Fibroblast of peridontal ligament (primary cell): Measurements from ENCODE around the gene EFNA5.

Experiments
- DNase-seq: peaks from one replicate; pipeline ENCODE4 v3.0.0-alpha.2; 2010; ENCODE audit errors: extremely low read depth

The EFNA5 gene

GRCh38 chr5:107673039-107673367 lies 2.3 kb upstream of the EFNA5 start:
- DNase-seq = peak; percentile 48

- DNase-seq = peak; percentile 96
These were observed 1.7 kb upstream of the EFNA5 start for GRCh38 chr5:107672211-107673038.

GRCh38 chr5:107671742-107672210 lies 1.0 kb upstream of the EFNA5 start:
- DNase-seq = peak; percentile 77

DNA sequence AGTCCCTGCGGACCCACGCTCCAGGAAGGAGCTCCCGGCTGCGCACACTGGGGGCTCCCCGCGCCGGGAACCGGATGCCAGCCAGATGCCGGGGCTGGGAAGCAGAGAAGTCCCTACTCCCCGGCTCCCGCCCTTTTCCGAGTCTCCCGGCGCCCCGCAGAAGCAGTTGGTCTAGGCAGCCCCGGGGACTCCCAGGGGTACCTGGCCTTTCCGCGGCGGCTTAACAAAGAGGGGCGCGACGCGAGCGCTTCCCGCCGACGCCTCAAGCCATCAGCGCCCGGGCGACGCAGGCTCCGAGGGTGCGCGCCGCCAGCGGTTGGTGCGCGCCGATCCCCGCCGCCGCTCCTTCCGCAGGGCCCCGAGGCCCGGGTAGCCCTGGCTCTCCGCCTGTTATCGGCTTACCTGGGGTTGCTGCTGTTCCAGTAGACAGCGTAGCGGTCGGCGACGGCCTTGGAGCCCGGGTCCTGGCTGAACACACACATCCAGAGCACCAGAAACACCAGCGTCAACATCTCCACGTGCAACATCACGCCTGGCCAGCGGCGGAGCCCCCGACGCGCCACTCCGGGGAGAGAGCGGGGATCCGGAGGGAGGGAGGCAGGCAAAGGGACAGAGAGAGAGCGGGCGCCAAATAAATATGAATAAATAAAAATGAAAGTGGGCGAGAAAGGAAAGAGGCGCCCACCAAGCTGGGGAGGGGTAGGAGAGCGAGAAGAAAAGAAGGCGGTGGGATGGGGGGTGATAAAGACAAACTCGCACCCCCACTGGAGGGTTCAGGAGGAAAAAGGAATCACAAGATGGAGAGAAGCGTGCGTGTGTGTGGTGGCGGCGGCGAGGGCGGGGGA lies 428 bp downstream of the EFNA5 start:
- no peak for DNase-seq

DNA sequence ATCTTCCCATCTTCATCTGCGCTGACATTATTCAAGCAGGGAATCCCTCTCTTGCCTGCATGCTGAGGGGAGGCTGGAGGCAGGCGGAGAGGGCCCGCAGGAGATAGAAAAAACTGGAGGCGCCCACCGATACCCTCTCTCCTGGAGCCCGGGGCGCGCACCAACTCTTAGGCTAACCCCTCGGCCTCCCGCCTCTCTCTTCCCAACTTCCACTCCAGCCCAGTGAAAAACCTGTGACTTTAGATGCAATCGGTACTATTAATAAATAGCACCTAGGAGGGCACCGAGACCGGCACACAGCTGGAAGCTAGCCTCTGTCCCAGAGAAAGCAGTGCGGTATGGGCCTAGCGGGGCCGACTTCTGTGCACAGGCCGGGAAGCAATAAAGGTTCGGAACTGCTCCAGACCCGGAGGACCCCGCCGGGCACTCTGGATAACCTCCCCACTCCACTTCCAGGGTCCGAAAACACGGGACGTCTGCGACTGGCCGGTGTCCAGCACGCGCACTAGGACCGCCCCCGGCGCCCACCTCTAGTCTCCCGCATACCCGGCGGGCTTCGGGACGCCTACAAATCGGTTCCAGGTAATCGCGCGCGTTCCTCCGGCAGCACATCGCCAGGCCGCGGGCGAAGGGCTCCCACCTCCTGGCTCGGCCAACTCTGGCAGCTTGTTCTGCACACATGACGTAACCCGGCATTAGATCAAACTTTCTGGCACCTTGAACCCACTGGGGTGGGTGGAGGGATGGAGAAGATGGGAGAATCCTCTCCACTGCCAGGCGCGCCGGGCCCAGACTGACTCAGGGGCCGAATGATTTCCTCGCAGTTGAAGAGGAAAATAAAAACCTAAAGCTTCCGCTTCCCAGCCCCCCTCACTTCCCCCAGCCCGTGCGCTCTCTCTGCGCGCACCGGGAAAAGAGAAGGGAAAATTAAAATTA lies 1.4 kb downstream of the EFNA5 start:
- DNase-seq = peak; percentile 50

DNA sequence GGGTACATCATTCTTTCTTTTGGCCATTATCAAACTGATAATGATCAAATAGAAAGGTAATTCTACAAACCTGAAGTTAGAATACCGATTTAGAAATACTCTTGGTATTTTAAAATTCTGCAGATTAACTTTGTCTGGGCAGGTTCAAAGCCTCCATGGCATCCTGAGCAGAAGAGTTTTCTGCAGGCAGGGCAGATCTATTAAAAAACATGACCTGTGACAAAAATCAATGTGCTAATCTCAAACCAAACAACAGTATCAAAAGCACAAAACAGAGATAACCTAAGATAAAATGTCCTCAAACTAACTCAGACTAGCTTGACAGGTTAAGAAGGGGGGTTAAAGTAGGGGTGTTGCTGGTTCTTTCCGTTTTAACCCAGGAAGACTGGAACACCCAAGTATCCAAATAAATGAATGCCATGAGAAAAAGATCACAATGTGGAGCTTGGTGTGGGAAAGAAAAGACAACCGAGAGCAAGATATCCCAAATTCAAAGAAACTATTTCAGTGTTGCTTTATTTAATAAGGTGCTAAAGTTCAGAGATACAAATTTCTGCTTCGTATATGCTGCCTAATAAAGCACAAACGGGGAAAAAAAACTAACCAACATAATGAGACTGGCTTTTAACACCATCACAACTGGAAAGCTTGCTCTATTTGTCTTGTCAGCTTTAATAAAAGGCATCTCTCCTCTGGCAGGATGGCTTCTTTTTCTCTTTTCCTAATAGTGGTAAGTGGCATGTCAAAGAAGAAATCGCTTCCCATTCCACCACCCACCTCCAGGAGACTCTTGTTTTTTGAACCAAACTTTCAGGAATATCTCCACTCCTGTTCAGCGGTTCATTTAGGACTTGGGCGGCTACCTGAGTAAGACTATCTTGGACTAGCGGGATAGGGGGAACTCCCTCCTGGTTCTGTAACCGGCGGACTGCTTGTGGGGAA lies 2.3 kb downstream of the EFNA5 start:
- DNase-seq = peak; percentile 32

GRCh38 chr5:107666051-107666655 lies 4.6 kb downstream of the EFNA5 start:
- peak; percentile 51 for DNase-seq

DNA sequence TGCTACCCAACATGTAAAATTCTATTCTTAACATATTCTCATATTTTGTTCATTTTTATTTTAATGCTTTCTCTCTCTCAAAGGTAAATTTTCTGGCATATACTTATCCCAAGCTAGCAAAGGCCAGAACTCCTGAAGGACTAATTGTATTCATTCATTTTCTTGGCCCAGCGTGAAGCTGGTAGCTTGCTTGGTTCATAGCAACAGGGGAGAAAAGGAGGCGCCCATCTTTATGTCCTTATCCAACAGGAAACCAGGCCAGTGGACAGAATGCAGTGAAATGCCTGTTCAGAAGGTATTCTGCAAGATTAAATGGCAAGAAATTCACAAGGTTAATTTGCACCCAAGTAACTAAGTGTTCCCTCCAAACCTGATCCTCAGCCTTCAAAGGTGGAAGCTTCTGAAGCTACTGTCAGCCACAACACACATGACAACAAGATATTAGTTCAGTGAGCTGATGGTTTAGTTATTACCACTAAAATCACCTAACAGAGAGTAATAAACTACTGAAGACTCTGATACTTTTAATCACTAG lies 5.6 kb downstream of the EFNA5 start:
- DNase-seq = no peak

GRCh38 chr5:107663697-107664096 lies 7.0 kb downstream of the EFNA5 start:
- DNase-seq = no peak

DNA sequence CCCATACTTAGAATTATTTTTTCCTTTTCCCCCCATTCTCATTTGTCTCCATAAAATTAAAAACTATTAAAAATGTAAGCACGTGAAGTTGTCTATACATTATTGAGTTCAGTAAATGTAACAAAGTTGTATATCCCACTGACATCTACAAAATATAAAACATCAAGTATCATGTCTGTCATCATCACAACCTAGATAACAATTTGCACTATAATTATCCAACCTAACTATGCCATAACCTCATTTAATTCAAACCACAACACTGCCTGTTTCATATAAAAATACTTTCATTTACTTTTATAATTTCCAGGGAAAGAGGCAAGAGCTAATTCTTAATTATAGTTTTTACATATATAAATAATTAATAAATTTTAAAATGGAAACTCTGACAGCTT lies 9.1 kb downstream of the EFNA5 start:
- no peak for DNase-seq

GRCh38 chr5:107661038-107661649 lies 9.6 kb downstream of the EFNA5 start:
- no peak for DNase-seq

DNA sequence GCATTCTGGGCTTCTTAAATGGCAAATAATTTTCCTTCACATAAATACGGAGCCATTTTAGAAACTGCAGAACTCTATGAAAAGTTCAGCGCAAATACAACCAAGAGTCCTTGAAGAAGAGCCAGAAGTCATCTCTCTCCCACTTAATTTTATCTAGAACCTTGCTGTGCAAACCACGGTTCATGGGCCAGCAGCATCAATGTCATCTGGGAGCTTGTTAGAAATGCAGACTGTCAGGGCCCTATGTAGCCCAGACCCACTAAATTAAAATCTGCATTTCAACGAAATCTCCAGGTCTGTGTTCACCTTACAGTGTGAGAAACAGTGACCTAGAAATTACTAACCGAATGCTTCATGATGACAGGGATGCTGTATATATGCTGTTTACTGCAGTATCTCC lies 12.2 kb downstream of the EFNA5 start:
- no peak for DNase-seq

DNA sequence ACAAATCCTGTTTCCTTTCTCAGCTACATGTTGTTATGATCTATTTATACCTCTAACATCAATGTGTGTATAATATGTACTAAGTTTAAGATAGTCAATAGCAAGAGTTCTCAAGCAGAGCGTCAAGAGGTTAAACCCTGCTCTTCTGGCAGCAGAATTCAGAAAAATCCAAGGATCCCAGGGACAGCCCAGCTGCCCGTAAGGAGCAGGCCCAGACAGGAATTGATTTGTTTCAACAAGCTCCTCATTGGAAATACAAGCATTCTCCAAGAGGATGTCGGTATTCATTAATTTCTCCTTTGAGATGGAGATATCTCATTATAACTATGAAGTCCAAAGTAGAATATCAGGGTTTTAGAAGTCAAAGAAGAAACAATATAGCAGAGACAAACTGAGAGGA lies 14.9 kb downstream of the EFNA5 start:
- no peak for DNase-seq

GRCh38 chr5:107654827-107655226 lies 15.9 kb downstream of the EFNA5 start:
- DNase-seq = no peak

GRCh38 chr5:107653685-107654084 lies 17.1 kb downstream of the EFNA5 start:
- no peak for DNase-seq

GRCh38 chr5:107652839-107653607 lies 17.7 kb downstream of the EFNA5 start:
- DNase-seq = no peak

GRCh38 chr5:107652408-107652807 lies 18.3 kb downstream of the EFNA5 start:
- no peak for DNase-seq

DNA sequence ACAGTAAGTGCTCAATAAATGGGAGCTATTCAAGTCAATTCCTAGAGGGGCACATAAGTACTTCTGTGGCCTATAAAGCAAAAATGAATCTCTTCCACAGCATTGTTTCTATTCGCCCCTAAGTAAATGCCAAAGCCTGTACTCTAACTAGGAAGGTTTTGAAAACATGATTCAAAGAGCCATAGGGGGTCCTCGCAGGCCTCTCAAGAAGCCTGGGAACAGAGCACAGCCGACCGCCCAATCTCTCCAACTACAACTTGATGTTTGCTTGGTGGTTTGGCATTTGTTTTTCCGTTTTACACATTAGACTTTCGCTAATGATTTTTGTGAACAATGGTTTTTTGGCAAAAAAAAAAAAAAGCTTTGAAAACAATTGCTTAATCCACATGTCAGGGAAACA lies 19.4 kb downstream of the EFNA5 start:
- DNase-seq = no peak

DNA sequence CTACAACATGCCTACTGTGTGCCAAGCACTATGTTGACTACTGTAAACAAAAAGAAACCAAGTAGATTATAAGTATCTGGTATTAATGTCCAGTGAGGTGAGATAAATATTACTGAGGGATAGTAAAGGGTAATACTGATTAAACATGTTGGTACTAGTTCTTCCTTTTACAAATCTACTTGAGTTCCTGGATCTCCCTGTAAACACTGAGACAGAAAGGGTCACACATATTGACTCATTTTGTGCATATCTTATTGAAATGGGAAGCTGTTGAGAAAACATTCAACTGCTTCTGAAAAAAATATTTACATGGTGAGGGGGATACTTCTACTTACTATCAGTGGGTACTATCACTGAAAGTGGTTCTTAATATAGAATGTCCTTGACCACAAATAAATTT lies 24.3 kb downstream of the EFNA5 start:
- no peak for DNase-seq
